Stimulated activated CD4-positive, alpha-beta T cell treated with anti-CD3 and anti-CD28 coated beads, Interleukin-12 subunit alpha, Interleukin-12 subunit beta, amount 100 ng/mL, for 24 hours (primary cell): ENCODE measurements around the gene ANKRD53.

Experiments
- DNase-seq, 2 experiments: peaks; one replicate each; pipeline ENCODE4 v3.0.0-alpha.2; 2020; ENCODE audit warnings: low read depth in 2 of 2

Gene ANKRD53

GRCh38 chr2:70943205-70943871 lies 35.1 kb upstream of the ANKRD53 start:
- DNase-seq: no peak

DNA sequence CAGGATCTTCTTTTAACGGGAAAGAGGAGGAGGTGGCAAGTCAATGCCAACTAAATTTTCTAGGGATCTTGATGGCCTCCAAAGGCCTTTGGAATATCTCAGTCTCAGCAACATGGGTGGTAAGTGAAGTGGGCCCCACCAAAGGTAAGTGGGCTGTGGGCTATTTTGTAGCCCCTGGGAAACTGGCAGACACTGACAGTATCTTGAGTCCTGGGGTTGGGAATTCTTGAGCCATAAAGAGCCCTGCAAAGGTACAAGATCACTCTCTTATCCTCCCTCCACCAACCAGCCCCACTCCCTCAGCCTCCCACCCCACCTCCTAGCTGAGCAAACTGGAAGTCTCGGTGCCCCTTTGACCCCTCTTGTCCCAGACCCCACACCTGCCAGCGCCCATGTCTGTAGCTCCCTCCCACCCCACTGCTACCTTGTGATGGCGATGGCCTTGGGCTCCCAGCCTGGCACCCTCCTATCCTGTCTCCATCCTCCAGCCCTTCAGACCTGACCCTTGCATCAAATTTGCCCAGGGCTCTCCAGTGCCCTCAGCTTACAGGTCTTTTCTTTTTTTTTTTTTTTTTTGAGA lies 34.2 kb upstream of the ANKRD53 start:
- no peak for DNase-seq

GRCh38 chr2:70946832-70947442 lies 31.5 kb upstream of the ANKRD53 start:
- peak in 1 of 2 experiments; percentile 46 for DNase-seq

GRCh38 chr2:70947556-70948184 lies 30.8 kb upstream of the ANKRD53 start:
- no peak for DNase-seq

GRCh38 chr2:70948337-70949003 lies 30.0 kb upstream of the ANKRD53 start:
- DNase-seq: peak; percentile 57 to 80

DNA sequence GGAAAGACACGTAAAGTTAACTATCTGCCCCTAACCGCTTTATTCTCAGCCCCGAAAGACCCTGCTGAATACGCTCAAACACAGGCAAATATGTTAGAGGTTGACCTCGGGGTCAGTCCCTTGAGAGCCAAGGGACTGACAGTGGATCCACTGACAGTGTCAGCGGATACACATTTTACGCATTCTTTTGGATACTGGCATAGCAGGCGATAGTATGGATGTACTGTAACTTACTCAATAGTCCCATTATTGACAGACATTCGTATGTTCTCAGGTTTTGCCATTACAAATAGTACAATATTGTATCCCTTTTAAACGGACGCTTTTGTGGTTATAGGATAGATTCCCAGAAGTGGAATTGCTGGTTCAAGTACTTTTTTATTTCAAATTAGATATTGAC lies 29.3 kb upstream of the ANKRD53 start:
- DNase-seq: no peak

- DNase-seq: no peak
Observed at GRCh38 chr2:70954886-70955285, 23.5 kb upstream of the ANKRD53 start.

DNA sequence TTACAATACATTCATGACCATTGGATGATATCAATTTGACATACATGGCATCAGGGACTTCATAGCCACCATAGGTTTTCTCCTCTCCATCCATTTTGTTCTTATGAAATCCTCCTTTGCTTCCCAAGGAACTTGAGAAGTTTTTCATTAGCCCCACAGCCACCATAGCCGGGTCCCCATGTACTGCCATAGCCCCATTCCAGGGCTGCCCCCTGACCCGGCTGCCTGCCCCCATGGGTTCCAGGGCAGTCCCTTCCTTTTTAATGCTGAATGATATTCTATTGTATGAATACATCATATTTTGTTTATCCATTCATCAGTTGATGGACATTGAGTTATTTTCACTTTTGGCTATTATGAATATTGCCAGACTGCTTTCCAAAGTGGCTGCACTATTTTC lies 22.3 kb upstream of the ANKRD53 start:
- no peak for DNase-seq

GRCh38 chr2:70957798-70958197 lies 20.6 kb upstream of the ANKRD53 start:
- no peak for DNase-seq

DNA sequence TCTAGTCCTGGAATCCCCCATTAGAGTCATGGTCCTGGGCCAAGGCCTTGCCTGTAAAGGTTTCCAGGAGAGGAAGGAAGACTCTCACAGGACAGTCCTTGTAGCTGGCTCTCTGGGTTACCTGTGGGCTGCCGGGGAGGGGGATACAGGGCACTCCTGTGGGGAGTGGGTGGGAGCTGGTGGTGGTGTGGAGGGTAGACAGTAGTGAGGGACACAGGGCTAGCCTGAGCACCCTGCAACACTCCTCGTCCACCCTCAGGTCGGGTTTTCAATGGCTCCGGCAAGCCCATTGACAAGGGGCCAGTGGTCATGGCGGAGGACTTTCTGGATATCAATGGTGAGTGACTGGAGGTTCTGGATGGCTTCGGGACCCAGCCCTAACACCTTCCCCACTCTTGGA lies 19.7 kb upstream of the ANKRD53 start:
- DNase-seq: no peak

DNA sequence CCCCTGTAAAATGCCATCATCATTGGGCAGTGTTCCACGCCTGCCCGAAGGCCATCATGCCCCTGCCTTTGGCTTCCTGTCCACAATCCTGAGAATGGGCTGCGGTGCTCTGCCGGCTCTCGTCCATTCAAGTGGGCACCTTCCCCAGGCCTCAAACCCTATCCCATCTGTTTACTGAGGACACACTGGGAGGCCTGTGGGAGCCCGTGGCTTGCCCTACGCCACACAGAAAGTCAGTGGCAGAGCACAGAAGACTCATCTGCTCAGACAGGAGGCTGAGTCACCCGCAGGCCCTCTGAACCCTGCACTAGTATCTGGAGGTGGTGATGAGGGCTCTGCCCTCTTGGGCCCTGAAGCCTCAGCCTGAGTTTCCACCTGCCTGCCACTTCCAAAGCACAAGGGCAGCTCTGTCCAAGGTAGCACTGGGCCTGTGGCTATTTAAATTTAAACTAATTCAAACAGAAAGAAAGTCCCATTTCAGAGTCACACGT lies 19.1 kb upstream of the ANKRD53 start:
- no peak for DNase-seq

DNA sequence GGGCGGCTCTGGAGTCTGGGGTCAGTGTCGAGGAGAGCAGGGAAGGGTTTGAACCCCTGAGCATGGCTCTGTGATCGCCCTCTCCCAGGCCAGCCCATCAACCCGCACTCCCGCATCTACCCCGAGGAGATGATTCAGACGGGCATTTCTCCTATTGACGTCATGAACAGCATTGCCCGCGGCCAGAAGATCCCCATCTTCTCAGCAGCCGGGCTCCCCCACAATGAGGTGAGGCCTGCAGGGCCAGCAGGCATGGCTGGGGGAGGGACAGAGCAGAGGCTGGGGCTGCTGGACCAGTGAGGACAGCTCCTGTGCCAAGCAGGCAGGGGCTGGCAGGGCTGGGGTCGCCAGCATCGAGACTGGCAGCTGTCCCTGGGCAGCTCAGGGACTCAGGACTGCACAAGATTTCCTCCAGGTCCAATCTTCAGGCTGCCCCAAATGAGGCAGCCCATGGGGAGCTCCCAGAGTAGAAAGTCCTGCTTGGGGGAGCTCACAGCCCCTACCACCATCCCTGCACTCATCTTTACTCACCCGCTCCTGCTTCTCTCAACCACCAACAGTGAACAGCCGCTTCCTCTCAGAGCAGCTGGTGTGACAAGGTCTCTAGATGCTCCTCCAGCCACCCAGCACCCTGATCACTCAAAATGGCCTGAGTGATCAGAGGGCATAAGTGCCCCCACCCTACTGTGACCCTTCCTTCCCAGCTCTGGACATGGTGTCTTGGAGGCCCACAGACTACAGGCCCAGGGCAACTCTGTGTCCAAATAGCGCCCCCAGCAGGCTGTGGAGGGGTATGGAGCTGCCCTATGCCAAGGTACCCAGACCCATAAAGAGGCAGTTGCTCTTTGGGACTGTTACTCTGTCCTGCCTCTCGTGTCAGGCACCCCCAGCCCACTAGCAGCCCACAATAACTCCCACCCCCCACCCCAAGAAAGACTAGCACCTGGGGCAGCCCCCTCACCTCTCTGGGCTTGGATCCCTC lies 18.3 kb upstream of the ANKRD53 start:
- DNase-seq: no peak

DNA sequence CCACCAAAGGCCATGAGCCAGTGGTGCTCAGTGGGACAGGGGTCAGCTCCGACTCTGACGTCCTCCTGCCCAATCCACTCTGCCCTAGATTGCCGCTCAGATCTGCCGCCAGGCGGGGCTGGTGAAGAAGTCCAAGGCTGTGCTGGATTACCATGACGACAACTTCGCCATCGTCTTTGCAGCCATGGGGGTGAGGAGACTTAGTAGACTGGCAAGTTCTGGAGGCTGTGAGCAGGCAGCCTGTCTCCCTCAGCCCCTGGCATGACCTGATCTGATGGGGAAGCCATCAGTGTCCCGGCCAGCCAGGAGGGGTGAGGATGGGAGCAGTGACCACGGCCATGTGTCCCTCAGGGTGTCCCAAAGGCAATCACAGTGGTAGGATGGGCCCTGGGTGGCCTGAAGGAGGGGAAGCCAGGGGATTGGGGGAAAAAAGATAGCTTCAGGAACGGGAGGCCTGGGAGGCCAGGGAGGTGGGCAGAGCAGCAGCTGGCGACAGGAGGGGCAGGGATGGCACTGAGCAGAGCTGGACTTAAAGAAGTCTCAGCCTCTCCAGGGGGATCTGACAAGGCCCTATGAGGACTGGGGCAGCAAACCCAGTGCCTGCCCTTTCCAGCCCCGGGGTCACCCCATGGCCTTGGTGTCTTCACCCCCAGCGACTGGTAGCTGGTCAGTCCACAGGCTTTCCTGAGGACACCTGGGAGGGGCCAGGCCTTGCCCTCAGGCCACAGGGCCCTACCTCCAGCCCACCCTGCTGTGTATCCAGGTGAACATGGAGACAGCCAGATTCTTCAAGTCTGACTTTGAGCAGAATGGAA lies 17.4 kb upstream of the ANKRD53 start:
- DNase-seq: no peak

DNA sequence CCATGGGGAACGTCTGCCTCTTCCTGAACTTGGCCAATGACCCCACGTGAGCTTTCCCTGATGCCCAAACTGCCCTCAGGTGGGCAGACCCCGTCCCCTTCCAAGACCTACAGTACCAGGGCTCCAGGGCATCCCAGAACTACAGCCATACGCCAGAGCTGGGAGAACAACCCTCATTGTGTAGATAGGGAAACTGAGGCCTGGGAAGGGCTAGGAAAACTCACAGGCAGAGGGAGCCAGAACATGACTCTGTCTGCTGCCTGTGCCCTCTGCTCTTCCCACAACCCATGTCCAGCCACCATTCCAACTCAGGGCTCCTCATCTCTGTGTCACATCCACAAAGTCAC lies 16.8 kb upstream of the ANKRD53 start:
- DNase-seq: no peak

GRCh38 chr2:70962211-70962884 lies 16.1 kb upstream of the ANKRD53 start:
- no peak for DNase-seq

GRCh38 chr2:70962885-70963878 lies 15.2 kb upstream of the ANKRD53 start:
- no peak for DNase-seq

DNA sequence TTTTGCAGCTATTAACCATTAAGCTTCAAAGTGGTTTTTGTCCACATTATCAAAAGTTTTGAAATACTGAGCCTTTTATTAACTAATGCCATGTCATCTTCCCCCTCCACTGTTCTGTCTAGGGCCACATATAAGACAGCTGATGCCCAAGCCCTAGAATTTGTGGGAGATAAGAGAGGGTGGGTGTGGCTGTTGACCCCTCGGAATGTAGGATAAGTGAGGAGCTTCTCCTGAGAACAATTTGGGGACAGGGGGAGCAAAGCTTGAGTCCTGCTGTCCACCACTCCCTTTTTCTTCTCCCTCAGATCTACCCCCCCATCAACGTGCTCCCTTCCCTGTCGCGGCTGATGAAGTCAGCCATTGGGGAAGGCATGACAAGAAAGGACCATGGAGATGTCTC lies 14.3 kb upstream of the ANKRD53 start:
- no peak for DNase-seq

DNA sequence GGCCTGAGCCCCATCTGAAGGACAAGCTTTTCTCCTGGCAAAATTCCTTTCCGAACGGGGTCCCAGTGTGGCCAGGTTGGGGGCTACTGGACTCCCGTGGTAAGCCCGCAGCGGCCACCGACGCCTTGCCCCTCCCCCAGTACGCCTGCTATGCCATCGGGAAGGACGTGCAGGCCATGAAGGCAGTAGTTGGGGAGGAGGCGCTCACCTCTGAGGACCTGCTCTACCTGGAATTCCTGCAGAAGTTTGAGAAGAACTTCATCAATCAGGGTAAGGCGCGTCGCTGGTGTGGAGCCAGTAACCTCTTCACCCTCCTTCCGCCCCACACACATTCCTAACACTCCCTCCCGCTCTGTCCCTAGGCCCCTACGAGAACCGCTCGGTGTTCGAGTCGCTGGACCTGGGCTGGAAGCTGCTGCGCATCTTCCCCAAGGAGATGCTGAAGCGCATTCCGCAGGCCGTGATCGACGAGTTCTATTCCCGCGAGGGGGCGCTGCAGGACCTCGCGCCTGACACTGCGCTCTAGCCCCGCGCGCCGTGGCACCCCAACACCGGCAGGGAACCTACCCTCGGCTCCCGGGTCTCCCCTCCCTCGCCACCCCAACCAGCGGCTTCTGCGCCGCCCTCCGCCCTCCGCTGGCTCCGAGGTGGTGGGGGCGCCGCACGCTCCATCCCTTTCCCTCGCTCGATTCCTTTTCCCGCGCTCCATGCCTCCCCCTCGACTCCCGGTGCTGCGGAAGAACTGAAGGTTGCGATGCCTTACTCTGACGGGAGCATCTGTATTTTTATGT lies 13.6 kb upstream of the ANKRD53 start:
- DNase-seq: peak; percentile 53 to 79
